K562 (cell line): ENCODE measurements around the gene CLDN14. TPM values are rescaled to one million over a fixed set of nuclear protein-coding genes. Genes with fewer than 3 reads are reported as not detected.

ENCODE experiments used
- FOXK2 ChIP-seq, 2 experiments: fragments of 450-650 bp; IDR thresholded peaks in 1 of 2; conservative IDR thresholded peaks in 1 of 2; 2 replicates each; pipeline ENCODE4 v1.6.1; 2016; ENCODE audit warnings: low read depth in 2 of 2, mild to moderate bottlenecking in 1 of 2
- KAT7 ChIP-seq: sonication (generic); formaldehyde crosslinking; IDR thresholded peaks from 2 replicates; pipeline ENCODE4 v1.8.0; 2022; ENCODE audit warnings: missing genetic modification reagents, mild to moderate bottlenecking, borderline replicate concordance
- KLF6 ChIP-seq: fragments of 250-450 bp; sonication (Bioruptor Pico); IDR thresholded peaks from 2 replicates; pipeline ENCODE4 v1.4.0; 2020; ENCODE audit warnings: mild to moderate bottlenecking, moderate library complexity, borderline replicate concordance
- PHB ChIP-seq: fragments of 250-450 bp; sonication (Bioruptor Pico); IDR thresholded peaks from 2 replicates; pipeline ENCODE4 v1.5.0; 2021
- PHTF2 ChIP-seq: fragments of 250-450 bp; sonication (Bioruptor Pico); IDR thresholded peaks from 2 replicates; pipeline ENCODE4 v1.5.0; 2021; ENCODE audit warnings: mild to moderate bottlenecking
- RFX1 ChIP-seq: fragments of 450-650 bp; IDR thresholded peaks from 2 replicates; pipeline ENCODE4 v1.6.1; 2016; ENCODE audit warnings: mild to moderate bottlenecking, moderate library complexity
- ZBED1 ChIP-seq: IDR thresholded peaks from 2 replicates; pipeline ENCODE4 v1.6.1; 2014
- ZEB2 ChIP-seq: fragments of 450-650 bp; IDR thresholded peaks from 2 replicates; pipeline ENCODE4 v1.6.1; 2016
- ZFP30 ChIP-seq: fragments of 250-450 bp; sonication (Bioruptor Pico); IDR thresholded peaks from 2 replicates; pipeline ENCODE4 v1.8.0; 2022; ENCODE audit warnings: moderate library complexity, mild to moderate bottlenecking, inconsistent platforms, borderline replicate concordance
- ZFPM2 ChIP-seq: fragments of 250-450 bp; sonication (Bioruptor Pico); IDR thresholded peaks from 2 replicates; pipeline ENCODE4 v1.5.1; 2022; ENCODE audit warnings: mild to moderate bottlenecking
- ZNF184 ChIP-seq: sonication (generic); formaldehyde crosslinking; IDR thresholded peaks from 2 replicates; pipeline ENCODE4 v1.5.0; 2020; ENCODE audit warnings: missing genetic modification reagents
- polyA plus RNA-seq, 8 experiments: library from polyadenylated mRNA; depleted of rRNA in 4 of 8; stranded (reverse) in 5 of 8; unstranded in 3 of 8; fragments of >200 nt; fragmentation: Nextera tagmentation in 2 of 8; fragmentation: Illumina TruSeq in 1 of 8; extraction: Ambion mirVana in 2 of 8; extraction: Trizol in 1 of 8; gene quantifications; 2 replicates each; pipeline versions ENCODE4 v1.2.1 to v1.2.3, GENCODE V29; 2011 to 2014; ENCODE audit warnings: inconsistent platforms in 1 of 8, missing spikeins in 1 of 8
- total RNA-seq, 7 experiments: library from RNA; depleted of rRNA in 6 of 7; stranded (reverse); fragments of >200 nt in 6 of 7; fragmentation: Illumina TruSeq in 2 of 7; extraction: Trizol in 2 of 7; gene quantifications; 2 replicates each; pipeline versions ENCODE4 v1.2.1 to v1.2.3, GENCODE V29; 2011 to 2021; ENCODE audit warnings: low replicate concordance in 1 of 7
- TF ChIP-seq, protein P1 (sequence below): fragments of 450-650 bp; IDR thresholded peaks from 2 replicates; pipeline ENCODE4 v1.6.1; 2016; ENCODE audit warnings: low read depth, mild to moderate bottlenecking, moderate library complexity
- TF ChIP-seq, protein P2 (sequence below): fragments of 200-800 bp; sonication (Bioruptor generic); IDR thresholded peaks from 2 replicates; pipeline ENCODE4 v1.6.1; 2017; ENCODE audit warnings: missing genetic modification characterization, missing compliant biosample characterization
- TF ChIP-seq, protein P3 (sequence below): fragments of 450-650 bp; IDR thresholded peaks from 2 replicates; pipeline ENCODE4 v1.6.1; 2016; ENCODE audit warnings: mild to moderate bottlenecking
- TF ChIP-seq, protein P4 (sequence below): fragments of 450-650 bp; IDR thresholded peaks from 2 replicates; pipeline ENCODE4 v1.6.1; 2018; ENCODE audit not compliant: partially characterized antibody
- TF ChIP-seq, protein P5 (sequence below): fragments of 250-450 bp; sonication (Bioruptor Pico); IDR thresholded peaks from 2 replicates; pipeline ENCODE4 v1.5.0; 2021; ENCODE audit warnings: mild to moderate bottlenecking, moderate library complexity

Gene CLDN14
- total and polyA plus RNA-seq, 9 of the 15 experiments (the other 6 are each of a cell fraction or from before 2014, with no cell fraction given), result not detected

DNA sequence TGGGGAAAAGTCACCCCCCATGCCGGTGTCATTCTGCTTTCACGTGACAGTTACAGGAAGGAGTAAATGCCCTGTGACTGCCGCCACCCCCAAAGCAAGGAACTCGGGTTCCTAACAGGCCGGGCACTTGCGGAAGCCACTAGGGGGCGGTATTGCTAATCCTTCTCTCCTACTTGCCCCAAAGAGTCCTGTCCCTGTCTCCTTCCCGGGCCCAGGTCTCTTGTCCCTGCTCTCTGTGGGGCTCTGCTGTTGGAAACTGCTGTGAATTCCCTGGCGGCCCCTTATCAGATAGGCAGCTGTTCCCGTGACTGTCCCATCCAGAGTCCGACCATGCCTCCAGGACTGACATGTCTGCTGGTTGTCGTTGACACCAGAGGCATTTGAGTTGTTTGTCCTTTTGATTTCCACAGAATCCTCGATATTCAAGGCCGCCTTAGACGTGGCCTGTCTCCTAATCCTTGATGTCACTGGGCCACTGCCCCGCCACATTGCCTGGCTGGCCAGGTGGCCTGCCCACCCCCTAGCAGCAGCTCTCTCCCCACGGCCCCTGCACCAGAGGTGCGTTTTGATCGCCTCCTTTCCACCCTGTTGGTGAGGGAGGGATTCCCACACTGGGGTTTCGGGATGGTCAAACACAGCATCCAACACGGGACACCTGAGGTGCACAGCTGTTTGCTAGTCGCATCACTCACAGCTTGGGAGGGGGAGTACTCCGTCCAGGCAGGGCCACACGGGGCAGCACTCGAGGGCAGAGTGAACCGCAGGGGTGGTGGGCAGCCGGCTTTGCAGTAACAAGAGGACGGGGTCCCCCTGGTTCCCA is 57.4 kb downstream of the CLDN14 start (continued):
- TF ChIP-seq, protein P1, sequence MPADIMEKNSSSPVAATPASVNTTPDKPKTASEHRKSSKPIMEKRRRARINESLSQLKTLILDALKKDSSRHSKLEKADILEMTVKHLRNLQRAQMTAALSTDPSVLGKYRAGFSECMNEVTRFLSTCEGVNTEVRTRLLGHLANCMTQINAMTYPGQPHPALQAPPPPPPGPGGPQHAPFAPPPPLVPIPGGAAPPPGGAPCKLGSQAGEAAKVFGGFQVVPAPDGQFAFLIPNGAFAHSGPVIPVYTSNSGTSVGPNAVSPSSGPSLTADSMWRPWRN, result no peak
- no peak for TF ChIP-seq PHTF2 (CRISPR knock-in tag)
- TF ChIP-seq KAT7 (CRISPR knock-in tag), result no peak
- TF ChIP-seq, protein P2, sequence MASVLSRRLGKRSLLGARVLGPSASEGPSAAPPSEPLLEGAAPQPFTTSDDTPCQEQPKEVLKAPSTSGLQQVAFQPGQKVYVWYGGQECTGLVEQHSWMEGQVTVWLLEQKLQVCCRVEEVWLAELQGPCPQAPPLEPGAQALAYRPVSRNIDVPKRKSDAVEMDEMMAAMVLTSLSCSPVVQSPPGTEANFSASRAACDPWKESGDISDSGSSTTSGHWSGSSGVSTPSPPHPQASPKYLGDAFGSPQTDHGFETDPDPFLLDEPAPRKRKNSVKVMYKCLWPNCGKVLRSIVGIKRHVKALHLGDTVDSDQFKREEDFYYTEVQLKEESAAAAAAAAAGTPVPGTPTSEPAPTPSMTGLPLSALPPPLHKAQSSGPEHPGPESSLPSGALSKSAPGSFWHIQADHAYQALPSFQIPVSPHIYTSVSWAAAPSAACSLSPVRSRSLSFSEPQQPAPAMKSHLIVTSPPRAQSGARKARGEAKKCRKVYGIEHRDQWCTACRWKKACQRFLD, result no peak
- TF ChIP-seq ZBED1, result no peak
- no peak for TF ChIP-seq ZEB2
- TF ChIP-seq ZFP30 (CRISPR knock-in tag), result no peak
- TF ChIP-seq, protein P3, sequence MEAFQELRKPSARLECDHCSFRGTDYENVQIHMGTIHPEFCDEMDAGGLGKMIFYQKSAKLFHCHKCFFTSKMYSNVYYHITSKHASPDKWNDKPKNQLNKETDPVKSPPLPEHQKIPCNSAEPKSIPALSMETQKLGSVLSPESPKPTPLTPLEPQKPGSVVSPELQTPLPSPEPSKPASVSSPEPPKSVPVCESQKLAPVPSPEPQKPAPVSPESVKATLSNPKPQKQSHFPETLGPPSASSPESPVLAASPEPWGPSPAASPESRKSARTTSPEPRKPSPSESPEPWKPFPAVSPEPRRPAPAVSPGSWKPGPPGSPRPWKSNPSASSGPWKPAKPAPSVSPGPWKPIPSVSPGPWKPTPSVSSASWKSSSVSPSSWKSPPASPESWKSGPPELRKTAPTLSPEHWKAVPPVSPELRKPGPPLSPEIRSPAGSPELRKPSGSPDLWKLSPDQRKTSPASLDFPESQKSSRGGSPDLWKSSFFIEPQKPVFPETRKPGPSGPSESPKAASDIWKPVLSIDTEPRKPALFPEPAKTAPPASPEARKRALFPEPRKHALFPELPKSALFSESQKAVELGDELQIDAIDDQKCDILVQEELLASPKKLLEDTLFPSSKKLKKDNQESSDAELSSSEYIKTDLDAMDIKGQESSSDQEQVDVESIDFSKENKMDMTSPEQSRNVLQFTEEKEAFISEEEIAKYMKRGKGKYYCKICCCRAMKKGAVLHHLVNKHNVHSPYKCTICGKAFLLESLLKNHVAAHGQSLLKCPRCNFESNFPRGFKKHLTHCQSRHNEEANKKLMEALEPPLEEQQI, result no peak
- TF ChIP-seq, protein P4, sequence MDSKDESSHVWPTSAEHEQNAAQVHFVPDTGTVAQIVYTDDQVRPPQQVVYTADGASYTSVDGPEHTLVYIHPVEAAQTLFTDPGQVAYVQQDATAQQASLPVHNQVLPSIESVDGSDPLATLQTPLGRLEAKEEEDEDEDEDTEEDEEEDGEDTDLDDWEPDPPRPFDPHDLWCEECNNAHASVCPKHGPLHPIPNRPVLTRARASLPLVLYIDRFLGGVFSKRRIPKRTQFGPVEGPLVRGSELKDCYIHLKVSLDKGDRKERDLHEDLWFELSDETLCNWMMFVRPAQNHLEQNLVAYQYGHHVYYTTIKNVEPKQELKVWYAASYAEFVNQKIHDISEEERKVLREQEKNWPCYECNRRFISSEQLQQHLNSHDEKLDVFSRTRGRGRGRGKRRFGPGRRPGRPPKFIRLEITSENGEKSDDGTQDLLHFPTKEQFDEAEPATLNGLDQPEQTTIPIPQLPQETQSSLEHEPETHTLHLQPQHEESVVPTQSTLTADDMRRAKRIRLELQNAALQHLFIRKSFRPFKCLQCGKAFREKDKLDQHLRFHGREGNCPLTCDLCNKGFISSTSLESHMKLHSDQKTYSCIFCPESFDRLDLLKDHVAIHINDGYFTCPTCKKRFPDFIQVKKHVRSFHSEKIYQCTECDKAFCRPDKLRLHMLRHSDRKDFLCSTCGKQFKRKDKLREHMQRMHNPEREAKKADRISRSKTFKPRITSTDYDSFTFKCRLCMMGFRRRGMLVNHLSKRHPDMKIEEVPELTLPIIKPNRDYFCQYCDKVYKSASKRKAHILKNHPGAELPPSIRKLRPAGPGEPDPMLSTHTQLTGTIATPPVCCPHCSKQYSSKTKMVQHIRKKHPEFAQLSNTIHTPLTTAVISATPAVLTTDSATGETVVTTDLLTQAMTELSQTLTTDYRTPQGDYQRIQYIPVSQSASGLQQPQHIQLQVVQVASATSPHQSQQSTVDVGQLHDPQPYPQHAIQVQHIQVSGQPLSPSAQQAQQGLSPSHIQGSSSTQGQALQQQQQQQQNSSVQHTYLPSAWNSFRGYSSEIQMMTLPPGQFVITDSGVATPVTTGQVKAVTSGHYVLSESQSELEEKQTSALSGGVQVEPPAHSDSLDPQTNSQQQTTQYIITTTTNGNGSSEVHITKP, result no peak
- TF ChIP-seq, protein P5, sequence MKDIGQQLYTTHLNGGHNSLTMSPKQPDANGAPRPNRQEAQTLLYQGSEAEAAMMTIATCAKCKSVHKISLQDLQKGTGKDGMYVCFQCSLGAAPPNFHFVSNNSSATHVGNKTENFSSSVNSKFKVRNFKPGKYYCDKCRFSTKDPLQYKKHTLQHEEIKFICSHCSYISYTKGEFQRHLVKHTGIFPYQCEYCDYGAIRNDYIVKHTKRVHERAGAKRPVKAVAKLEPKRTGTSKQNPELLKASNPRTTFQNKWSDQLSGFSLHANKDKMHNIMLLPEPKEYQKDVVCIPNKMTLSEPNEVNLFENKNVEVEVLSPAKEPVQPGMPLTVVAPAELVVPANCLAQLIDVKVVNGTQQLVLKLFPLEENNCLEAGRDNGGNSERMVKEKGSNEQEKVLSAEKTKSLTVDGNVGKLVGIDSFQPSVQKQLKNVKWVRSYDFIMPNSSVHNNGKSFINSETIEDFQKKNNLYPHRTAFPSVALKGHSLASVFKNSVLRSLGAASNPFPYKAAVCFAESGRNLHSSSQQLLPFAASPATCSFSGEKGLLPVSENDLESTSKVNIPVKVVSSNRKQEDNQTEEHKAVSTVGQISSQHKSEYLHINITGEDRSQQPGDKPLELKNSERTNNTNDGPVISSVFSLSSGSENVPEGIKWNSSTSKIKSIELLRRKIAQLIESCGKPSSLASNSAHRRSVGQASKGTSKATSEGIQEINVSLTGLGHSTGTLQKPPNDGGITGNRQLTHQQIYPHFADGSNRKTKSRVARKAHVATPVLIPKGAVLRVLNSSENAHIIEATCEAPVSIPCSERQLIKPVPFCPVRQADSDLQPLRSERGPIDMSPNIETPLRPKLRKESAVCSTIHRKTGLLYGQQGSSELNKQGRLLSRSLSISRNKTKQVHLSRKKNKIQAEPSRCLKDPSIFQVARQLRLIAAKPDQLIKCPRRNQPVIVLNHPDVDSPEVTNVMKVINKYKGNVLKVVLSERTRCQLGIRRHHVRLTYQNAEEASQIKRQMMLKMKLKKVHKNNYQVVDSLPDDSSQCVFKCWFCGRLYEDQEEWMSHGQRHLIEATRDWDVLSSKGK (CRISPR knock-in tag), result no peak
- no peak for TF ChIP-seq ZFPM2 (CRISPR knock-in tag)
- no peak for TF ChIP-seq PHB
- TF ChIP-seq RFX1, result no peak
- no peak for TF ChIP-seq FOXK2 (conservative IDR thresholded peaks at IDR 0.05 in 1 of 2, IDR thresholded peaks at IDR 0.05 in 1 of 2; ENCODE audit: low read depth in 2 of 2)
- no peak for TF ChIP-seq ZNF184
- no peak for TF ChIP-seq KLF6
